HG03159 (cell line): Measurements from ENCODE around the gene METTL26.

ENCODE experiments used
- ATAC-seq: cut with Tn5 transposase; IDR thresholded peaks from one replicate; pipeline ENCODE4 v1.9.1; 2021; ENCODE audit warnings: mild to moderate bottlenecking, moderate library complexity; ENCODE audit not compliant: unreplicated experiment

Gene METTL26

DNA sequence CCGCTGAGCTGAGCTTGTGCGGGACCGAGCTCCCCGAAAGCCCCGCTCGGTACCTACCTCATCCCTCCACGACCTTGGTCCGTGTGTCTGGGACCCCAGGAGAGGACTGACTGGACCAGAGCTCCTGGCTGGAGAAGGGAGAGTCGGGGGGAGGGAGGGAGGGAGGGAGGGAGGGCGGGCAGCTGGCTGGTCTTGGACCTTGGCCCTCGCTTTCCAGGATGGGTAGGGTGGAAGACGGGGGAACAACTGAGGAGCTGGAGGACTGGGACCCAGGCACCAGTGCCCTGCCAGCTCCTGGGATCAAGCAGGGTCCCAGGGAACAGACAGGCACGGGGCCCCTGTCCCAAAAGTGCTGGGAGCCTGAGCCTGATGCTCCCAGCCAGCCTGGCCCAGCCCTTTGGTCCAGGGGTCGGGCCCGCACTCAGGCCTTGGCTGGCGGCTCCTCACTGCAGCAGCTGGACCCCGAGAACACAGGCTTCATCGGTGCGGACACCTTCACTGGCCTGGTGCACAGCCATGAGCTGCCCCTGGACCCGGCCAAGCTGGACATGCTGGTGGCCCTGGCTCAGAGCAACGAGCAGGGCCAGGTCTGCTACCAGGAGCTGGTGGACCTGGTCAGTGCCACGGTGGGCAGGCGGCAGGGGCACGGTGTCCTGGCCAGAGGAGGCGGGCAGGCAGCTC lies 39.9 kb upstream of the METTL26 start:
- no peak for ATAC-seq

DNA sequence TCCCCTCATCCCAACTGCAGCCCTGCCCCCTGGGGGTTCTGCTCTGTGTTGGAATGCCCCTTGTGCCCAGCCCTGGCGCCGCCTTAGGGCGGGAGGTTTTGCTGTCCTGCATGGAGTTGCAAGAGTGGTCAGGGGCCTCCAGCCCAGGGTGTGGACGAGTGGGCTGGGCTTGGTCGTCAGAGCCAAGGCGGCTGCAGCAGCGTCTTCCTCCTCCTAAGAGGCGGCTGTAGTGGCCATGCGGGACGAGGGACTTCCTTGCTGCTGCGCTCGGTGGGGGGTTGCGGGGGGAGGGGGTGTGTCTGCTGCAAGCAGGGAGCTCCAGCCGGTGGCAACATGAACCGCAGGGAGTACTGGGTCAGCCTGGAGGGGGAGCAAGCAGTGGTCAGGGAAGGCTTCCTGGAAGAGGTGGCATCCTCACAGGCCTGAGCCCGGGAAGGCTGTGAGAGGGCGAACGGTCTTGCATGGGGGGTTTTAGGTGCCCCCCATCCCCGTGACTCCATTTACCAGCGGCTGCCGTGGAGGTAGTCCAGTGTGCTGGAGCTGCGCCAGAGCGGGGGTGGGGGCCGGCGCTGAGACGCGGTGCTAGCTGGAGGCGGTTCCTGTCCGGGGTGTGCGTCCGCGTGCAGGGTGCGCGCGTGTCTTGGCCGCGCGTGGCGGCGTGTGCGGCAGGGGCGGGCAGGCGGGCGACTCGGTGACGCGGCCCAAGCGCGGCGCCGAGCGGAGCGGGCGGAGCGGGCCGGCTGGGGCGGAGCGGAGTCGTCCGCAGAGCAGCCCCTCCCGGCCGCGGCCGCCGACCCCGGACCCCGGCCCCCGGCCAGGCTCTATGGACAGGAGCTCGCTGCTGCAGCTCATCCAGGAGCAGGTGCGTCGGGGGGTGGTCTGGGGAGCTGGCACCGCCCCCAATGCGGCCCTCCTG lies 39.1 kb upstream of the METTL26 start, which contains the start of gene RHBDL1:
TSS of gene RHBDL1 (plus strand) at position 704 of the 916 bp plus-strand sequence. CDS start at position 824, 120 bp downstream.
- no peak for ATAC-seq

DNA sequence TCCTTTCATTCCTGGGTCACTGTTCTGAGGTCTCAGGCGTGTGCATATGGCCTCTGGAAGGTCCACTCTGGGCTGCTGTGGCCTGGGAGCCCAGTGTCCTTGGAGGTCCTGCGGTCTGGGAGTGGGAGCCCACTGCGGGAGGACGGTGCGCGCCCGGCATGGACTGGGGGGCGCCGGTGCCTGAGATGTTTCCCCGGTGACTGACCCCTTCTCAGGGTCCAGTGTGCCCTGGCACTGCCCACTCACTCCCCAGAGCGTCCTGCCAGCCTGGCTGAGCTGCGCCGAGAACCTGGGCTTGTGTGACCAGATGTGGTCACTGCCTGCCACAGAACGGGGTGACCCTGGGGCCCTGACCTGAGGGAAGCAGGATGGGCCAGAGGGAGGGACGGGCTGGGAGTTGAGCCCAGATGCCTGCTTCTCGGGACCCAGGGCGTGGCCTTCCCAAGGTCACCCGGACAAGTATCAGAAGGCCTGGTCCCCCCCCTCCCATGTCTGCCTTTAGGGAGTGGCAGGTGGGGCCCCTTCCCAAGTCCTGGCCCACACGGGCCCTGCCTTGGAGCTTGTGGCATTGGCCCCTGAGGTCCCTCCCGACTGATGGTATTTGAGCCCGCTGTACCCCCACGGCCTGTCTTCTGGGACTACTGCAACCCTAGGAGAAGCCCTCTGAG lies 38.2 kb upstream of the METTL26 start:
- no peak for ATAC-seq

DNA sequence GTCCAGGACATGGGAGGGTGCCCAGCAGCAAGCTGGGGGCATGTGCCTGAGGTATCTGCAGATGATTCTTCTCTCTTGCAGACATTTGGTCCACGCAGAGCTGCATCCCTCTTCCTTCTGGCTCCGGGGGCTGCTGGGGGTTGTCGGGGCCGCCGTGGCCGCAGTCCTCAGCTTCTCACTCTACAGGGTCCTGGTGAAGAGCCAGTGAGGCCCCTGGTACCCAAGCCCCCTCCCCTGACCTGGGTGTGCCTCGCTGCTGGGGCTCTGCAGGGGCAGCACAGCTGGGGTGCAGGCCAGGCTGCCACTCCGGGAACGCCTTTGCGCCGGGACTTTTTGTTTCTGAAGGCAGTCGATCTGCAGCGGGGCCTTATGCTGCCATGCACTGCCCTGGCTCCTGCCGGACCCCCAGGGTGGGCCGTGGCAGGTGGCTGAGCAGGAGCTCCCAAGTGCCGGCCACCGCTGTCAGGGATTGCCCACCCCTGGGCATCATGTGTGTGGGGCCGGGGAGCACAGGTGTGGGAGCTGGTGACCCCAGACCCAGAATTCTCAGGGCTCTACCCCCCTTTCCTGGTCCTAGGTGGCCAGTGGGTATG lies 37.4 kb upstream of the METTL26 start:
- no peak for ATAC-seq

DNA sequence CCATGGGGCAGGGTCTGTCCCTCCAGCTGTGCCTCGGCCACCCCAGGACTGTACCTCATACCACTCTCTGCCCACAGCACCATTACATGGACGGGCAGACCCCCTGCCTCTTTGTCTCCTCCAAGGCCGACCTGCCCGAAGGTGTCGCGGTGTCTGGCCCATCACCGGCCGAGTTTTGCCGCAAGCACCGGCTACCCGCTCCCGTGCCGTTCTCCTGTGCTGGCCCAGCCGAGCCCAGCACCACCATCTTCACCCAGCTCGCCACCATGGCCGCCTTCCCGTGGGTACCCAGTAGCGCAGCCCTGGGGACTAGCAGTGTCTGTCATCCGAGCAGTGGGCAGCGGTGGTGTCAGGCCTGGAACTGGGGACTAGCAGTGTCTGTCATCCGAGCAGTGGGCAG lies 36.7 kb upstream of the METTL26 start:
- ATAC-seq, result no peak

DNA sequence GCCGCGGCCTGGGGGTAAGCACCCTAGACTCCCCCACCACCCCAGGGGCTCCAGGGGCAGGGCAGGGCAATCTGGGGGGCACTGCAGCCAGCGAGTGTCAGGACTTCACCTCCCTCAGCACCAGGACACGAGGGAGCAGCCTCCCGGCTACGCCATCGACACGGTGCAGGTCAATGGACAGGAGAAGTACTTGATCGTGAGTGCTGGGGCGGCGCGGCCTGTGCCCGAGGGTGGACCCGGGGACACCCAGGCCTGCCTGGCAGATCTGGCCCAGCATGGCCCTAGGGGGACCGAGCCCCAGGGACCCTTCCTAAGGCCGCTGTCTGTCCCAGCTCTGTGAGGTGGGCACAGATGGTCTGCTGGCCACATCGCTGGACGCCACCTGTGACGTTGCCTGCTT lies 36.3 kb upstream of the METTL26 start:
- ATAC-seq, result no peak

DNA sequence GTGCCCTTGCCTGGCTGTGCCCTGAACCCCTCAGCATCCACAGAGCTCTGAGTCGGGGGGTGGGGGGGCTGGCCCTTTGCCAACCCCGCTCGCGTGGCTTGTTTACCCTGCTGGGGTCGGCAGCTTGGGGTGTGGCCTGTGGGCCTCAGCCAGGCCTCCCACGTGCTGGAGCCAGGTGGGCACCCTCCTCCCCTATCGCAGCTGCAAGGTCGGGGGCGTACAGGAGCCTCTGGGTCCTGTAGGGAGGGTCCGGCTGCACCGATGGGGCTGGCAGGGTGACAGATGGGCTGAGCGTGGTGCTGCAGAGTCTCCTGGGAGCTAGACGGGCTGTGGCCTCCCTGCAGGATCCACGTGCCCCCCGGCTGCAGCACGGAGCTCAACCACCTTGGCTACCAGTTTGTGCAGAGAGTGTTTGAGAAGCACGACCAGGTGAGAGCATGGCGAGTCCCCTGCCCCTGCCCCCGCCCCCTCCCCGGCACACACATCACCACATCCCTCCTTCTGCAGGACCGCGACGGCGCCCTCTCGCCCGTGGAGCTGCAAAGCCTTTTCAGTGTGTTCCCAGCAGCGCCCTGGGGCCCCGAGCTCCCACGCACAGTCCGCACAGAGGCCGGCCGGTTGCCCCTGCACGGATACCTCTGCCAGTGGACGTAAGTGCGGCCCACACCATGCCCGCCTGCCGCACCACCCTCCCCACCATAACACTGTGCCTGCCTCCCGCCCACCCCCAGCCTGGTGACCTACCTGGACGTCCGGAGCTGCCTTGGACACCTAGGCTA lies 35.4 kb upstream of the METTL26 start:
- no peak for ATAC-seq

DNA sequence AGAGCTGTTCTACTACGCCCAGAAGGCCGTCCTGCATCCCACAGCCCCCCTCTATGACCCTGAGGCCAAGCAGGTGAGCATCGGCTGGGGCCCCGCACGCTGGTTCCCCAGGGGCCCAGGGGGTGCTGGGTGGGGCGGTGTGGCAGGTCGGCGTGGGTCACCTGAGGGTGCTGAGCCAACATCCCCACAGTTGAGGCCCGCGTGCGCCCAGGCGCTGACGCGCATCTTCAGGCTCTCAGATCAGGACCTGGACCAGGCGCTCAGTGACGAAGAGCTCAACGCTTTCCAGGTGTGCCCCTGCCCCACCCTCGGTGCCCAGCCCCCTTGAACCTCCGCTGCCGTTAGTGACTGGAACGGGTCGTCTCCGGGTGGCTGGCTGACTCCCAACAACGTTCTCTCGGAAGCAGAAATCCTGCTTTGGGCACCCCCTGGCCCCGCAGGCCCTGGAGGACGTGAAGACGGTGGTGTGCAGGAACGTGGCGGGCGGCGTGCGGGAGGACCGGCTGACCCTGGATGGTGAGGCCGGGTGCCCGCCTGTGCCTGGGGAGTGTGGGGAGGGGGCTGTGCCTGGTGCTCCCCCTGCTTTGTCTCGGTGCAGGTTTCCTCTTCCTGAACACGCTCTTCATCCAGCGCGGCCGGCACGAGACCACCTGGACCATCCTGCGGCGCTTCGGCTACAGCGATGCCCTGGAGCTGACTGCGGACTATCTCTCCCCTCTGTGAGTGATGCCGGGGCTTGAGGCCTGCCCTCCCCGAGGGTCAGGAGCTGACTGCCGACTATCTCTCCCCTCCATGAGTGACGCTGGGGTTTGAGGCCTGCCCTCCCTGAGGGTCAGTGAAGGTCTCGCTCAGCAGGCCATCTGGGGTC lies 34.6 kb upstream of the METTL26 start:
- ATAC-seq, result no peak

DNA sequence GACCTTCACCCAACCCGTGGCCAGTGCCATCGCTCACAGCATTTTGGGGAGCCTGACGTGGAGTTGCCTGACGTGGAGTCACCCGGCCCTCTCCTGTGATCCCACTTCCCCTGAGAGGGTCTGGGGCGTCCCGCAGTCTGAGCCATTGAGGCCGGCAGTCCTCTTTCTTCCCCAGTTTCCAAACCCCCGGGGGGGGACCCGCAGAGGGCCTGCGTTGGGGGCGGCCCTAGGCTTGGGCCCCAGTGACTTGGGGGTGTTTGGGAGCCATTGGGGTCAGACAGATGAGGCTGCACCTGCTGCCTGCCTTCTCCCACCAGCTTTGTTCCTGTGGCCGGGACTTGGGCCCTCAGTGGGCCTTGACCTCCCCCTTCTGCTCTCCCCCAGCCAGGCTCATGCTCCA lies 33.6 kb upstream of the METTL26 start:
- ATAC-seq, result no peak

DNA sequence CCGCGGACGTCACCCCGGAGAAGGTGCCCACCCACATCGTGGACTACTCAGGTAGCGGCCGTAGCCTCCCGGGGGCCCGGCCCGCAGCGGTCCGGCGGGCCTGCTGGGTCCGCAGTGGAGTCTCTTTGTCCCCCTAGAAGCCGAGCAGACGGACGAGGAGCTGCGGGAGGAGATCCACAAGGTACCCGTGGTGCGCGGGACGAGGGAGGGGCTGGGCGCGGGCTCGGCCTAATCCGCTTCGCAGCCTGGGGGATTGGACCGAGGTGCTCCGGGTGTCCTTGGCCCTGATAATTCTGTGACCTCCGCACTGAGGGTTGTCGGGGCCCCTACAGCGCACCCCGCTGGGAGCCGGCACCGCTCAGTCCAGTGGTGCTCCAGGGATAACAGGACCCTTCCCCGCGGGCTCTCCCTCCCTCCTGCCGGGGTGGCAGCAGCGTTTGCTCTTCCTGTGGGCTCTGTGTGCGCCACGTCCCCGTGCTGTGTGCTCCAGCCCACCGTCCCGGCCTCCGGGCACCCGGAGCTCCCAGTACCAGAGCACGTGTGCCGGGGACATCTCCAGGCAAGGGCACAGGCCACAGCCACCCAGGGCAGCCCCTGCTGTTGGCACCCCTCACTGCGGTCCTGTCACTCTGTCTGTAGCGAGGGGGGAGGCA lies 32.5 kb upstream of the METTL26 start:
- no peak for ATAC-seq

DNA sequence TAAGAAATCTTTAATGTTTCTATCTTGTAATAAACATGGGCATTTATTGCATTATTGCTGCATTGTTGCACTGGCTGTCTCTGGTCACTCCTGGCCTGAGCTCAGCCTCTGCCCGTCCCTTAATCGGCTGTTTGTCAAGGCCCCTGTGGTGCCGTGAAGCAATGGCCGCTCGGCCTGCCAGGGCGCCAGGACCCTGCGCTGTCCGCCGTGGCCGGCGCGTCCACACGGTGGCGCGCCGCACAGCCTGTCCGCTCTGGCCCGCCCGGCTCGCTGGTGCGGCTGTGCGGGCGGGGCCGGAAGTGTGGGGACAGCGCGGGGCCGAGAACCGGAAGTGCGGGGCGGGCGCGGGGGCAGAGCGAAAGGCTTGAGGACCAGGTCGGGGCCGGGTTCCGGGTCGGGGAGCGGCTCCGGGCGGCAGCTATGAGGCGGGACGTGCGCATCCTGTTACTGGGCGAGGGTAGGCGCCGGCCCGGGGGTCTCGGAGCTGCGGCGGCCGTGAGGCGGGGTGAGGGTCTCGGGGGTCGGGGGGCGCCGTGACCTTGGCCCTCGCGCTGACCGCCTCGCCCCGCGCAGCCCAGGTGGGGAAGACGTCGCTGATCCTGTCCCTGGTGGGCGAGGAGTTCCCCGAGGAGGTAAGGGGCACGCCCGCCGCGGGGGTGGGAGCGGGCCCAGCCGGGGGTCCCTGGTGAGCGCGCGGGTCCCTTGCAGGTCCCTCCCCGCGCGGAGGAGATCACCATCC lies 31.8 kb upstream of the METTL26 start, which contains the start of gene RHOT2:
TSS of gene RHOT2 (plus strand) at position 353 of the 739 bp plus-strand sequence. CDS start at position 421, 68 bp downstream.
- ATAC-seq, result peak; percentile 81

DNA sequence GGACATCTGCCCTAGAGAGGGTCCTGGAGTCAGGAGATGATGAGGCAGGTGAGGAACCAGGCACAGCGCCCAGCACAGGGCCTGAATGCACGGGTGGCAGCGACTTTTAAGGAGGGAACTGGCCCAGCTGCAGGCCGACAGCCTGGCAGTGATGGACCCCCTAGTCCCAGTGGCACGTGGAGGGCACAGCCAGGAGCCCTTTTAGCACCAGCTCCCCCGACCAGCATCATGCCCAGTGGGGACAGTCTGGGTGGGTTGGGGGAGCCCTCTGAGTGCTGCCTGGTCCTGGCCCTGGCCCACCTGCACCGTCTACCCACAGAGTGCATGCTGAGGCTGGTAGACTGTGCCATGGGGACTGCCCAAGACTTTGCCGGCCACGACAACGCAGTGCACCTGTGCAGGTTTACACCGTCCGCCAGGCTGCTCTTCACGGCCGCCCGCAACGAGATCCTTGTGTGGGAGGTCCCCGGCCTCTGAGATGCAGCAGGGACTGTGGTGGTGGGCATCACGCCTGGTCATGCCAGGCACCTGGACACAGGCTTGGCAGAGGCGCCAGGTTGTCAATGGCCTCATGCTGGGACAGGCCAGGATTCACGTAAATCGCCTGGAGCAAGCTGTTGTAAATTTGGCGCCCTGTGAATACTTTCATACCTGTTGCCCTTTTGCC lies 31.1 kb upstream of the METTL26 start:
- ATAC-seq, result no peak

DNA sequence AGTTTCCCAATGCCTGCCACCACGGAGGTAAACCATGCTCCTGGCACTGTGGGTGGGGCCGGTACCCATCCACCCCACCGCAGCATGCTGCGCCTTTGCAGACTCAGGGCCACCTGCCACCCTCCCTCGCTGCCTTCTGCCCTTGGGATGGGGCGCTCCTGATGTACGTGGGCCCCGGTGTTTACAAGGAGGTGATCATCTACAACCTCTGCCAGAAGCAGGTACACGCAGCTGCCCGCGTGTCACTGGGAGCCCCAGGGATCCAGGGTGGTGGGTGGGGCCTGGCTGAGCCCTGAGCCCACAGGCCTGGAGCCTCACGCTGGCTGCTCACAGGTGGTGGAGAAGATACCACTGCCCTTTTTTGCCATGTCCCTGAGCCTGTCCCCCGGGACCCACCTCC lies 30.5 kb upstream of the METTL26 start:
- no peak for ATAC-seq

DNA sequence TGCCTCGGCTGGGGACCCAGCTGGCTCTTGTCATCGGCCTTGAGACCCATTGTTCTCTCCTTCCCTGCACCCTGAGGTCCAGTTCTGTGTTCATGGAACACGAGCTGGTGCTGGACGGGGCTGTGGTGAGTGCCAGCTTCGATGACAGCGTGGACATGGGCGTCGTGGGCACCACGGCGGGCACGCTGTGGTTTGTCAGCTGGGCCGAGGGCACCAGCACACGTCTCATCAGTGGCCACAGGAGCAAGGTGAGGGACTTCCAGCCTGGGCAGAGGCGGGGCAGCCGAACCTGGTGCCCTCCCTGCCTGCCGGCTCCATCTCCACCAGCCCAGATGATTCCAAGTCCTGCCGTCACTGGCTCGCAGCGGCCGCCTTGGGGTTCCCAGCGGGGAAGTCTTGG lies 26.5 kb upstream of the METTL26 start:
- ATAC-seq, result no peak

DNA sequence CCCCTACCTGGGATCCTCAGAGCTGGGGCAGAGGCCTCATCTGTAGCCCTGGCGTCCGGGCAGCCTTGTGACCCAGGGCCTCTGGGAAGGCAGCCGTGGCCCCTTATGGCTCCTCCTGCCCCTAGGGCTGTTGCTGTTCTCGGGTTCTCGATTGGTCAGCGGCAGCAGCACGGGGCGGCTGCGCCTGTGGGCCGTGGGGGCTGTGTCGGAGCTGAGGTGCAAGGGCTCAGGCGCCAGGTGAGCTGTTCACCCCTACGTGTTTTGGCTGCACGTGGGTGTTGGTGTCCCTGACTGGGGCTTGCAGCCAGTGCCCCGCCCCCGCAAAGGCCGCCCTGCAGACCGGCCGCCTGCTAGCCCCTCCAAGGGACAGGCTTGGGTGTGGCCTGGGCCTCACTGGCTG lies 26.0 kb upstream of the METTL26 start:
- no peak for ATAC-seq

DNA sequence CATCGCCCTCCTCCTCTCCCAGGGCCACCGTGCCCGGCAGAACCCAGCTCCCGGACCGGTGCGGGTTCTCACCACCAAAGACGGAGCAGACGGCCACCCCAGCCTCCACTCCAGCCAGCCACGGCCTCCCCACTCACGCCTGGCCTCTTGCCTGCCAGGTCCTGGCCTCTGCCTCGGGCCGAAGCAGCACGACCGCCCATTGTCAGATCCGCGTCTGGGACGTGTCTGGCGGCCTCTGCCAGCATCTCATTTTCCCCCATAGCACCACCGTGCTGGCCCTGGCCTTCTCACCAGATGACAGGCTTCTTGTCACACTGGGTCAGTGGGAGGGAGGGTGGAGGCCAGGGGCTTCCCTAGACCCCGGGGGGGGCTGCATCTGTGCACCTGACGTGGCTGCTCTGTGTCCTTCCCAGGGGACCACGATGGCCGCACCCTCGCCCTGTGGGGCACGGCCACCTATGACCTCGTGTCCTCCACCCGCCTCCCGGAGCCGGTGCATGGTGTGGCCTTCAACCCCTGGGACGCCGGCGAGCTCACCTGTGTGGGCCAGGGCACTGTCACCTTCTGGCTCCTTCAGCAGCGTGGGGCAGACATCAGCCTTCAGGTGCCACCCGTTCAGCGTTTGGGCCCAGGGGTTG lies 25.2 kb upstream of the METTL26 start:
- ATAC-seq, result peak; percentile 6
